HG02763 (cell line): Measurements from ENCODE around the gene CDK5R2.
A peak's percentile ranks its signal among the peaks of the same experiment; 100 is the strongest.
"Not testable (repeated sequence)": the region's sequence is repeated elsewhere in the genome, so short reads cannot be mapped to it uniquely, and the experiment has no call there.

ENCODE experiments used
- ATAC-seq: cut with Tn5 transposase; IDR thresholded peaks from one replicate; pipeline ENCODE4 v1.9.1; 2021; ENCODE audit warnings: mild to moderate bottlenecking, moderate library complexity; ENCODE audit not compliant: unreplicated experiment

The CDK5R2 gene

GRCh38 chr2:218959141-218959731, at the start of gene CDK5R2:
TSS of gene CDK5R2 (plus strand) at chr2:218959666. CDS start at chr2:218959821, 155 bp downstream.
- peak; percentile 85 for ATAC-seq

- ATAC-seq, result no peak
Measured at GRCh38 chr2:218910741-218911140, 48.7 kb upstream of the CDK5R2 start.

- ATAC-seq, result no peak
Measured at GRCh38 chr2:218920504-218920903, 39.0 kb upstream of the CDK5R2 start.

- no peak for ATAC-seq
Measured at GRCh38 chr2:218924757-218925156, 34.7 kb upstream of the CDK5R2 start.

- ATAC-seq, result no peak
Measured at GRCh38 chr2:218925434-218925833, 34.0 kb upstream of the CDK5R2 start.

- ATAC-seq, result no peak
Measured at GRCh38 chr2:218927422-218927821, 32.0 kb upstream of the CDK5R2 start.

- ATAC-seq, result no peak
Measured at GRCh38 chr2:218927876-218928275, 31.6 kb upstream of the CDK5R2 start.

- ATAC-seq, result not testable (repeated sequence)
Measured at GRCh38 chr2:218930488-218930887, 29.0 kb upstream of the CDK5R2 start.

GRCh38 chr2:218931751-218932150, 27.7 kb upstream of the CDK5R2 start:
- not testable (repeated sequence) for ATAC-seq

- no peak for ATAC-seq
Measured at GRCh38 chr2:218944759-218945404, 14.6 kb upstream of the CDK5R2 start.

- ATAC-seq, result no peak
Measured at GRCh38 chr2:218946621-218947020, 12.8 kb upstream of the CDK5R2 start.

GRCh38 chr2:218952160-218952559, 7.3 kb upstream of the CDK5R2 start:
- no peak for ATAC-seq

GRCh38 chr2:218953366-218953954, 6.0 kb upstream of the CDK5R2 start:
- no peak for ATAC-seq

GRCh38 chr2:218954541-218955300, 4.7 kb upstream of the CDK5R2 start:
- ATAC-seq, result no peak

GRCh38 chr2:218956039-218956438, 3.4 kb upstream of the CDK5R2 start:
- no peak for ATAC-seq

GRCh38 chr2:218957671-218958070, 1.8 kb upstream of the CDK5R2 start:
- no peak for ATAC-seq

GRCh38 chr2:218958276-218958675, 1.2 kb upstream of the CDK5R2 start:
- no peak for ATAC-seq

GRCh38 chr2:218959761-218960308, 369 bp downstream of the CDK5R2 start:
- no peak for ATAC-seq

- no peak for ATAC-seq
Measured at GRCh38 chr2:218960309-218961165, 1.1 kb downstream of the CDK5R2 start.

GRCh38 chr2:218961229-218961628, 1.8 kb downstream of the CDK5R2 start:
- ATAC-seq, result no peak
